ENCODE data around the gene LAMC2. TPM values are rescaled to one million over a fixed set of nuclear protein-coding genes. Genes with fewer than 3 reads are reported as not detected.

Gene LAMC2
- total and polyA plus RNA-seq, 2 of the 8 experiments (the other 6 are each of a cell fraction or from before 2014, with no cell fraction given), result 4.6 to 12.9 TPM

- Histone ChIP-seq H3K4ac (replicated peaks; ENCODE audit: insufficient read length, low read depth, low read length) (no peak overlapping the region), H3K9ac (replicated peaks in 1 of 4; ENCODE audit: extremely low read depth in 1 of 4, low read depth in 3 of 4, low read length in 3 of 4) (no peak overlapping the region), H2BK120ac (replicated peaks; ENCODE audit: low read depth, low read length) (no peak overlapping the region), H3K4me2 (ENCODE audit: insufficient read depth in 1 of 2, low read depth in 2 of 2, low read length in 2 of 2) (no peak overlapping the region), H2AK5ac (ENCODE audit: low read depth, low read length) (no peak overlapping the region), H3K27ac (ENCODE audit: low read depth, low read length) (no peak overlapping the region), H2BK20ac (ENCODE audit: low read length) (no peak overlapping the region), H3K56ac (replicated peaks; ENCODE audit: insufficient read length, low read depth, low read length) (no peak overlapping the region), H3K14ac (ENCODE audit: insufficient read length) (no peak overlapping the region), H3K9me3 (ENCODE audit: insufficient read depth in 2 of 2, low read depth in 1 of 2, low read length in 1 of 2) (no peaks in the 10 kb centered on the region), H3K23me2 (ENCODE audit: low read depth, low read length) (0 out of 2 replicates have a peak, but pooled peaks cover 2% of the 10 kb centered on the region), H3K4me1 (replicated peaks in 1 of 4; ENCODE audit: control insufficient read depth in 3 of 4, insufficient read depth in 4 of 4, low read length in 3 of 4) (peaks cover 0 to 3% (median 1%) of the 10 kb centered on the region in 4 experiments; a peak in 2 of 7 replicates), H3K79me2 (ENCODE audit: control insufficient read depth in 1 of 2, insufficient read depth in 2 of 2, low read length in 2 of 2) (no peaks in the 10 kb centered on the region), H2BK12ac (ENCODE audit: low read depth, low read length) (no peak overlapping the region), H3K18ac (ENCODE audit: extremely low read depth, low read length) (no peak overlapping the region), H2AFZ (ENCODE audit: low read length) (no peak overlapping the region), H3K4me3 (ENCODE audit: extremely low read depth in 1 of 4, insufficient read depth in 2 of 4, low read depth in 3 of 4, low read length in 4 of 4) (no peak overlapping the region), H4K5ac (ENCODE audit: insufficient read length, low read depth, low read length) (no peak overlapping the region), H4K20me1 (replicated peaks in 1 of 2; ENCODE audit: control insufficient read depth in 1 of 2, insufficient read depth in 2 of 2, low read length in 2 of 2) (no peaks in the 10 kb centered on the region), H4K91ac (replicated peaks; ENCODE audit: insufficient read length, low read length) (no peak overlapping the region), H3K79me1 (ENCODE audit: low read depth, low read length) (no peaks in the 10 kb centered on the region), H3K36me3 (ENCODE audit: control insufficient read depth in 2 of 4, insufficient read depth in 4 of 4, low read length in 3 of 4) (no peaks in the 10 kb centered on the region; a peak in 1 of 8 replicates), H3K27me3 (replicated peaks in 1 of 4; ENCODE audit: control insufficient read depth in 3 of 4, extremely low read depth in 1 of 4, insufficient read depth in 3 of 4, low read length in 3 of 4) (no peaks in the 10 kb centered on the region), H2BK15ac (ENCODE audit: low read length) (no peak overlapping the region), H4K8ac (ENCODE audit: extremely low read depth, insufficient read depth, low read length) (no peak overlapping the region), H3K23ac (ENCODE audit: insufficient read length) (no peak overlapping the region), H2BK5ac (ENCODE audit: low read depth, low read length) (no peak overlapping the region)
- no peak for DNase-seq (ENCODE audit: low read depth in 1 of 2, low spot score in 2 of 2)
- ChIA-PET CTCF (ENCODE audit: partially characterized antibody) (interaction anchor here (0.6 to 1.4 kb wide), 2 partner anchors 11 to 22 kb away, joined by 3 read pairs; no protein-coding TSS in a partner anchor), POLR2A (ENCODE audit: partially characterized antibody) (no interaction called here)
- no peak for FAIRE-seq
- WGBS, 2 experiments (ENCODE audit: extremely low coverage in 1 of 2, insufficient coverage in 1 of 2, insufficient read length in 1 of 2, insufficient replicate concordance in 2 of 2, low coverage in 1 of 2, low lambda C conversion rate in 2 of 2, missing lambda C conversion rate in 1 of 2), result 89% methylated on average over 5 of the region's 5 CpGs; no CpG with 5 or more reads in 1 of the 2 experiments
- TF ChIP-seq USF2 (IDR thresholded peaks at IDR 0.05; ENCODE audit: low read length), result no peak
- no peak for TF ChIP-seq CTCF (IDR thresholded peaks at IDR 0.05; ENCODE audit: control extremely low read depth in 1 of 3, insufficient read depth in 1 of 3, low read depth in 1 of 3, low read length in 3 of 3)
- TF ChIP-seq ATF3 (IDR thresholded peaks at IDR 0.05; ENCODE audit: insufficient read depth, low read depth, low read length), result no peak
- TF ChIP-seq KDM1A (IDR thresholded peaks at IDR 0.05; ENCODE audit: borderline replicate concordance, low read length), result no peak
- TF ChIP-seq KDM5A (IDR thresholded peaks at IDR 0.05; ENCODE audit: low read length), result no peak
- no peak for TF ChIP-seq HDAC2 (IDR thresholded peaks at IDR 0.05; ENCODE audit: borderline replicate concordance in 1 of 2, low read depth in 2 of 2, low read length in 2 of 2)
- no peak for TF ChIP-seq SUZ12 (IDR thresholded peaks at IDR 0.05; ENCODE audit: low read length)
- TF ChIP-seq CBX5 (IDR thresholded peaks at IDR 0.05; ENCODE audit: low read depth, low read length), result no peak
- no peak for TF ChIP-seq NRF1 (IDR thresholded peaks at IDR 0.05; ENCODE audit: low read depth, low read length)
Measured at GRCh38 chr1:183249941-183250452, 63.9 kb downstream of the LAMC2 start.
